HepG2 (cell line): ENCODE measurements around the gene PAXX. TPM values are rescaled to one million over a fixed set of nuclear protein-coding genes. Genes with fewer than 3 reads are reported as not detected.

Experiments
- ATAC-seq: fragments of 200-7000 bp; cut with Tn5 transposase; 3 replicates; pipeline ENCODE4 v1.9.1; 2020; ENCODE audit warnings: mild to moderate bottlenecking, moderate library complexity
- BruUV-seq: library from RNA; stranded (reverse); fragments of 400-500 nt; replicated peaks from 2 replicates; lab custom pipeline; 2021; lab: Mats Ljungman, UMichigan
- CTCF ChIA-PET: fragments of 300-600 bp; formaldehyde crosslinking; extraction: SDS; loops from one replicate; lab custom pipeline; 2021; ENCODE audit warnings: low total read pairs, inconsistent platforms, low intra/inter-chr PET ratio; lab: Yijun Ruan, JAX
- POLR2A ChIA-PET: fragments of 350-600 bp; sonication (Branson Sonifier 250); formaldehyde crosslinking; loops from one replicate; lab custom pipeline; 2020; ENCODE audit warnings: antibody characterized with exemption, inconsistent platforms; lab: Yijun Ruan, JAX
- DNase-seq: peaks from one replicate; pipeline ENCODE4 v3.0.0-alpha.2; 2015; ENCODE audit warnings: low spot score
- FAIRE-seq: peaks from 3 replicates; lab custom pipeline; 2011; peaks lifted over from hg19 to GRCh38; lab: Jason Lieb, UNC
- H2AFZ ChIP-seq: one replicate; pipeline ENCODE4 v1.6.1; 2011; ENCODE audit warnings: low read length, inconsistent platforms
- H3K27ac ChIP-seq: fragments of 300-600 bp; 3 replicates; pipeline ENCODE4 v1.8.0; 2011; ENCODE audit warnings: mixed run types, mild to moderate bottlenecking, mixed read lengths, low read length, inconsistent platforms; ENCODE audit not compliant: insufficient read depth; ENCODE audit errors: extremely low read length
- H3K27me3 ChIP-seq, 2 experiments: fragments of 200-600 bp in 1 of 2; 2 replicates in 1 of 2; 3 replicates in 1 of 2; pipeline versions ENCODE4 v1.6.0 to v1.8.0; 2011; ENCODE audit warnings: low read length in 2 of 2, mild to moderate bottlenecking in 2 of 2, moderate library complexity in 2 of 2, inconsistent platforms in 1 of 2; ENCODE audit not compliant: insufficient read depth in 2 of 2, control insufficient read depth in 1 of 2
- H3K36me3 ChIP-seq, 2 experiments: fragments of 200-600 bp in 1 of 2; replicated peaks in 1 of 2; 2 replicates in 1 of 2; 3 replicates in 1 of 2; pipeline versions ENCODE4 v1.5.1 to v1.8.0; 2011; ENCODE audit warnings: low read length in 2 of 2, inconsistent platforms in 1 of 2; ENCODE audit not compliant: insufficient read depth in 2 of 2, control insufficient read depth in 1 of 2
- H3K4me1 ChIP-seq: 2 replicates; pipeline ENCODE4 v1.5.1; 2012; ENCODE audit warnings: low read length, inconsistent platforms; ENCODE audit not compliant: insufficient read depth
- H3K4me2 ChIP-seq: 2 replicates; pipeline ENCODE4 v1.6.0; 2011; ENCODE audit warnings: low read depth, low read length, inconsistent platforms
- H3K4me3 ChIP-seq, 3 experiments: fragments of 200-600 bp in 1 of 3; sonication (generic), shearing (Covaris generic) in 1 of 3; replicated peaks in 1 of 3; 2 replicates each; pipeline ENCODE4 v1.5.1; 2011 to 2016; ENCODE audit warnings: low read length in 3 of 3, inconsistent platforms in 2 of 3, low read depth in 2 of 3, mild to moderate bottlenecking in 2 of 3, control low read depth in 1 of 3, mixed read lengths in 1 of 3; ENCODE audit not compliant: insufficient read depth in 1 of 3
- H3K79me2 ChIP-seq: one replicate; pipeline ENCODE4 v1.6.1; 2011; ENCODE audit warnings: low read length, inconsistent platforms; ENCODE audit not compliant: insufficient read depth
- H3K9ac ChIP-seq: 2 replicates; pipeline ENCODE4 v1.6.0; 2011; ENCODE audit warnings: mild to moderate bottlenecking, low read depth, low read length, inconsistent platforms; ENCODE audit not compliant: insufficient read depth
- H3K9me3 ChIP-seq: 2 replicates; pipeline ENCODE4 v1.5.1; 2012; ENCODE audit warnings: mild to moderate bottlenecking, low read length
- H4K20me1 ChIP-seq: 2 replicates; pipeline ENCODE4 v1.6.0; 2011; ENCODE audit warnings: inconsistent platforms, mild to moderate bottlenecking, low read length, moderate library complexity; ENCODE audit not compliant: insufficient read depth
- DNMT3B ChIP-seq: conservative IDR thresholded peaks from 2 replicates; pipeline ENCODE4 v1.6.1; 2016; ENCODE audit warnings: missing biosample characterization, control low read depth
- FOXO1 ChIP-seq: sonication (generic); formaldehyde crosslinking; IDR thresholded peaks from 2 replicates; pipeline ENCODE4 v1.4.0; 2020; ENCODE audit warnings: missing genetic modification reagents
- FUBP1 ChIP-seq: sonication (generic); formaldehyde crosslinking; IDR thresholded peaks from 2 replicates; pipeline ENCODE4 v1.5.1; 2020; ENCODE audit warnings: missing genetic modification reagents, mild to moderate bottlenecking, borderline replicate concordance
- GABPA ChIP-seq, 2 experiments: IDR thresholded peaks; 2 replicates each; pipeline ENCODE4 v1.6.1; 2011 to 2016; ENCODE audit warnings: low read depth in 2 of 2, low read length in 1 of 2, missing biosample characterization in 1 of 2, missing genetic modification characterization in 1 of 2
- GATA4 ChIP-seq: sonication (generic); IDR thresholded peaks from 2 replicates; pipeline ENCODE4 v1.6.1; 2016; ENCODE audit warnings: antibody characterized with exemption, low read depth, borderline replicate concordance
- HOXA9 ChIP-seq: sonication (generic); formaldehyde crosslinking; IDR thresholded peaks from 2 replicates; pipeline ENCODE4 v1.8.1; 2022; ENCODE audit warnings: missing genetic modification reagents, mild to moderate bottlenecking, moderate library complexity, borderline replicate concordance
- MAF1 ChIP-seq: sonication (generic); formaldehyde crosslinking; IDR thresholded peaks from 2 replicates; pipeline ENCODE4 v1.5.0; 2020; ENCODE audit warnings: missing genetic modification reagents, borderline replicate concordance
- MBD4 ChIP-seq: IDR thresholded peaks from 2 replicates; pipeline ENCODE4 v1.6.1; 2012; ENCODE audit warnings: low read length, inconsistent platforms, borderline replicate concordance
- MED1 ChIP-seq: sonication (generic); formaldehyde crosslinking; IDR thresholded peaks from 2 replicates; pipeline ENCODE4 v1.4.0; 2020; ENCODE audit warnings: missing genetic modification reagents
- MIER2 ChIP-seq: IDR thresholded peaks from 2 replicates; pipeline ENCODE4 v1.6.1; 2016; ENCODE audit warnings: missing biosample characterization, missing genetic modification reagents
- MTERF4 ChIP-seq: sonication (generic); formaldehyde crosslinking; IDR thresholded peaks from 2 replicates; pipeline ENCODE4 v1.8.0; 2023; ENCODE audit warnings: mild to moderate bottlenecking, missing genetic modification reagents
- NKX3-1 ChIP-seq: sonication (generic); formaldehyde crosslinking; IDR thresholded peaks from 2 replicates; pipeline ENCODE4 v1.5.0; 2020; ENCODE audit warnings: missing genetic modification reagents
- NR3C1 ChIP-seq: sonication (generic); formaldehyde crosslinking; IDR thresholded peaks from 2 replicates; pipeline ENCODE4 v1.4.0; 2020; ENCODE audit warnings: missing genetic modification reagents
- PHF8 ChIP-seq: sonication (generic); formaldehyde crosslinking; IDR thresholded peaks from 2 replicates; pipeline ENCODE4 v1.5.0; 2020; ENCODE audit warnings: missing genetic modification reagents
- POGZ ChIP-seq: sonication (generic); formaldehyde crosslinking; IDR thresholded peaks from 2 replicates; pipeline ENCODE4 v1.4.0; 2020; ENCODE audit warnings: mild to moderate bottlenecking, missing genetic modification reagents
- PTBP1 ChIP-seq: fragments of 200-400 bp; formaldehyde crosslinking; IDR thresholded peaks from 2 replicates; pipeline ENCODE4 v1.6.1; 2018; ENCODE audit warnings: low read length, low read depth; ENCODE audit not compliant: poor library complexity, severe bottlenecking
- SIX4 ChIP-seq: sonication (generic); formaldehyde crosslinking; IDR thresholded peaks from 2 replicates; pipeline ENCODE4 v1.4.0; 2020; ENCODE audit warnings: missing genetic modification reagents
- TOE1 ChIP-seq: sonication (generic); formaldehyde crosslinking; IDR thresholded peaks from 2 replicates; pipeline ENCODE4 v1.4.0; 2020; ENCODE audit warnings: mild to moderate bottlenecking, missing genetic modification reagents
- TP53 ChIP-seq: sonication (generic); formaldehyde crosslinking; conservative IDR thresholded peaks from 2 replicates; pipeline ENCODE4 v1.4.0; 2020; ENCODE audit warnings: missing genetic modification reagents
- ZBTB38 ChIP-seq: sonication (generic); formaldehyde crosslinking; IDR thresholded peaks from 2 replicates; pipeline ENCODE4 v1.5.1; 2020; ENCODE audit warnings: mild to moderate bottlenecking, missing genetic modification reagents
- ZIK1 ChIP-seq: sonication (generic); formaldehyde crosslinking; IDR thresholded peaks from 2 replicates; pipeline ENCODE4 v1.5.0; 2020; ENCODE audit warnings: mild to moderate bottlenecking, low read depth, missing genetic modification reagents, borderline replicate concordance
- ZNF274 ChIP-seq: sonication (generic); formaldehyde crosslinking; IDR thresholded peaks from 2 replicates; pipeline ENCODE4 v1.5.1; 2020; ENCODE audit warnings: mild to moderate bottlenecking, missing genetic modification reagents
- ZNF30 ChIP-seq: sonication (generic); formaldehyde crosslinking; IDR thresholded peaks from 2 replicates; pipeline ENCODE4 v1.5.0; 2020; ENCODE audit warnings: mild to moderate bottlenecking, missing genetic modification reagents
- ZNF383 ChIP-seq: sonication (generic); formaldehyde crosslinking; IDR thresholded peaks from 2 replicates; pipeline ENCODE4 v1.4.0; 2020; ENCODE audit warnings: missing genetic modification reagents, mild to moderate bottlenecking, borderline replicate concordance
- ZNF431 ChIP-seq: sonication (generic); formaldehyde crosslinking; IDR thresholded peaks from 2 replicates; pipeline ENCODE4 v1.9.0; 2022; ENCODE audit warnings: missing genetic modification reagents, low read depth, mild to moderate bottlenecking, borderline replicate concordance
- ZNF44 ChIP-seq: sonication (generic); formaldehyde crosslinking; IDR thresholded peaks from 2 replicates; pipeline ENCODE4 v1.5.1; 2020; ENCODE audit warnings: mild to moderate bottlenecking, missing genetic modification reagents
- ZNF777 ChIP-seq: sonication (generic); formaldehyde crosslinking; IDR thresholded peaks from 2 replicates; pipeline ENCODE4 v1.4.0; 2020; ENCODE audit warnings: missing genetic modification reagents
- WGBS: methylation state at CpG from one replicate; pipeline ENCODE4 v1.1.6; 2017; ENCODE audit warnings: low lambda C conversion rate; 5-methylcytosine and 5-hydroxymethylcytosine counted together
- in situ Hi-C: cut with HindIII; loops from 2 replicates; pipeline ENCODE4 v1.10.0; 2017; ENCODE audit warnings: low pct_unique_long_range_greater_than_20kb; ENCODE audit not compliant: extremely low pct_ligation_motif_present
- intact Hi-C: fragments of 100-400 bp; cut with micrococcal nuclease; formaldehyde crosslinking; loops from one replicate; pipeline ENCODE4 v1.10.0; 2022; ENCODE audit not compliant: unreplicated experiment
- polyA plus RNA-seq, 8 experiments: library from polyadenylated mRNA; depleted of rRNA in 3 of 8; stranded (reverse) in 7 of 8; unstranded in 1 of 8; fragments of >200 nt; fragmentation: Illumina TruSeq in 4 of 8; extraction: Trizol in 4 of 8; gene quantifications; 2 replicates each; pipeline versions ENCODE4 v1.2.1 to v1.2.3, GENCODE V29; 2011 to 2016; ENCODE audit warnings: low read depth in 4 of 8, missing spikeins in 1 of 8, mixed read lengths in 1 of 8; ENCODE audit not compliant: insufficient read depth in 1 of 8
- total RNA-seq, 5 experiments: library from RNA; depleted of rRNA; stranded (reverse); fragments of >200 nt; fragmentation: Illumina TruSeq; extraction: Trizol; gene quantifications; 2 replicates each; pipeline ENCODE4 v1.2.3, GENCODE V29; 2016; ENCODE audit warnings: low read depth in 1 of 5

PAXX gene
- total and polyA plus RNA-seq, 2 of the 13 experiments (the other 11 are each of a cell fraction or from before 2014, with no cell fraction given), result 14.0 to 31.9 TPM

GRCh38 chr9:136942881-136943230 lies 49.4 kb upstream of the PAXX start:
- Histone ChIP-seq H3K4me2 (peak overlapping the region; percentile 89), H2AFZ (no peak overlapping the region), H3K9me3 (no peaks in the 10 kb centered on the region), H3K27me3 (no peaks in the 10 kb centered on the region), H3K27ac (no peak overlapping the region), H3K9ac (peak overlapping the region; percentile 90; the same call in 1 of the 2 replicates), H3K4me3 (peak overlapping the region in 2 of 3 experiments; percentile 91 to 95; a peak in 3 of 6 replicates), H4K20me1 (no peaks in the 10 kb centered on the region), H3K36me3 (peaks cover 8 to 36% of the 10 kb centered on the region in 2 experiments), H3K4me1 (peaks cover 41% of the 10 kb centered on the region), H3K79me2 (peaks cover 10% of the 10 kb centered on the region)
- FAIRE-seq, result no peak
- POLR2A ChIA-PET, result interaction anchor here (1.3 kb wide), 1 partner anchor 41 kb away, joined by 4 read pairs; no protein-coding TSS in a partner anchor
- 89% methylated on average over 13 of the region's 16 CpGs for WGBS
- DNase-seq, result no peak
- intact Hi-C loops, result no loop called here
- in situ Hi-C loops, result no loop called here
- CTCF ChIA-PET, result no interaction called here
- no TSS peak for BruUV-seq
- ATAC-seq, result no peak
- TF ChIP-seq MTERF4 (CRISPR knock-in tag) (no peak), PHF8 (CRISPR knock-in tag) (no peak; the same call in 1 of the 2 replicates), ZNF274 (CRISPR knock-in tag) (no peak), MIER2 (CRISPR knock-in tag) (no peak), GATA4 (no peak), DNMT3B (CRISPR knock-in tag) (no peak), TOE1 (CRISPR knock-in tag) (no peak), NR3C1 (CRISPR knock-in tag) (no peak), ZBTB38 (CRISPR knock-in tag) (peak; percentile 85; the same call in 1 of the 2 replicates), MAF1 (CRISPR knock-in tag) (no peak), PTBP1 (peak; percentile 27), ZIK1 (CRISPR knock-in tag) (no peak), GABPA (IDR thresholded peaks at IDR 0.05; ENCODE audit: low read depth, low read length) (no peak), GABPA (CRISPR knock-in tag; IDR thresholded peaks at IDR 0.05; ENCODE audit: low read depth) (no peak), ZNF44 (CRISPR knock-in tag) (no peak), ZNF30 (CRISPR knock-in tag) (no peak), MED1 (CRISPR knock-in tag) (no peak), ZNF431 (CRISPR knock-in tag) (no peak), ZNF777 (no peak), MBD4 (no peak), FOXO1 (CRISPR knock-in tag) (no peak), HOXA9 (CRISPR knock-in tag) (no peak), FUBP1 (no peak), NKX3-1 (no peak), POGZ (CRISPR knock-in tag) (peak; percentile 34; the same call in 1 of the 2 replicates), SIX4 (no peak), ZNF383 (CRISPR knock-in tag) (no peak), TP53 (CRISPR knock-in tag) (no peak)
